Hippocampal formation (tissue), 2 donors: ENCODE data around the gene PGS1.
A peak's percentile ranks its signal among the peaks of the same experiment; 100 is the strongest.
"Not testable (repeated sequence)": the region's sequence is repeated elsewhere in the genome, so short reads cannot be mapped to it uniquely, and the experiment has no call there.

ENCODE experiments used
- DNase-seq, 2 donors: peaks; one replicate each; lab custom pipeline; 2025; lab: John Stamatoyannopoulos, UW

Gene PGS1, protein sequence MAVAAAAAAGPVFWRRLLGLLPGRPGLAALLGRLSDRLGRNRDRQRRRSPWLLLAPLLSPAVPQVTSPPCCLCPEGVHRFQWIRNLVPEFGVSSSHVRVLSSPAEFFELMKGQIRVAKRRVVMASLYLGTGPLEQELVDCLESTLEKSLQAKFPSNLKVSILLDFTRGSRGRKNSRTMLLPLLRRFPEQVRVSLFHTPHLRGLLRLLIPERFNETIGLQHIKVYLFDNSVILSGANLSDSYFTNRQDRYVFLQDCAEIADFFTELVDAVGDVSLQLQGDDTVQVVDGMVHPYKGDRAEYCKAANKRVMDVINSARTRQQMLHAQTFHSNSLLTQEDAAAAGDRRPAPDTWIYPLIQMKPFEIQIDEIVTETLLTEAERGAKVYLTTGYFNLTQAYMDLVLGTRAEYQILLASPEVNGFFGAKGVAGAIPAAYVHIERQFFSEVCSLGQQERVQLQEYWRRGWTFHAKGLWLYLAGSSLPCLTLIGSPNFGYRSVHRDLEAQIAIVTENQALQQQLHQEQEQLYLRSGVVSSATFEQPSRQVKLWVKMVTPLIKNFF

DNA sequence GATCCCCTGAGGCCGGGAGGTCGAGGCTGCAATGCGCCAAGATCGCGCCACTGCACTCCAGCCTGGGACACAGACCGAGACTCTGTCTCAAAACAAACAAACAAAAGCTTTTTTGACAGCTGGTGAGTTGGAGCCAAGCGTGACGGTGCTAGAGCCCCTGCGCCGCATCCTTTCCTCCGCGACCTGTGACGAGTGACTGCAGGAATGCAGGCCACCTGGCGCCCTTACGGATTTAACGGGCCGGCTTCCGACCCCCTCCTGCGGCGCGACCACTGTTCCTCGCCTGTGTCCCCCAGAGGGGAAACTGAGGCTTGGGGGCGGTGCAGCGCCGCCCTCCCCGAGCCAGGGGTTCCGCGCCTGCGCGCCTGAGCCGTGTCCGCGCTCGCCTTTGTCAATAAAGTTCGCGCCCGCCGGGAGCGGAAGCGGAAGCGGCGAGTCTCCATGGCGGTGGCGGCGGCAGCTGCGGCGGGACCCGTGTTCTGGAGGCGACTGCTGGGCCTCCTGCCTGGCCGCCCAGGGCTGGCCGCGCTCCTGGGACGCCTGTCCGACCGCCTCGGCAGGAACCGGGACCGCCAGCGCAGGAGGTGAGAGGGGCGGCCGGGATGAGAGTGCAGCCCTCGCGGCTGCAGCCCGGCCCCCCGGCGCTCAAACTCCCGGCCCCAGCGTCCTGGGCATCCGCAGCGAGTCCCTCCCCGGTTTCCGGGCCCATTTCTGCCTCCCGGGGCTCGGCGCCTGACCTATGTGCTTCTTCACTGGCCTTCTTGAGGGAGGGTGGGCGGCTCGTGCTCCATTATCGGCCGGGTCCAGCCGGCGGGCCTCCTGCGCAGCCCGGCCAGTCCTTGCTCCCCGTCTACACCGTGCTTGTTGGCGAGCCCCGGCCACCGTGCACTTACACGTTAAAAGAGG, at the start of gene PGS1:
Gene PGS1, plus strand, starts transcription at position 425 of the 906 bp plus-strand sequence. Its CDS starts 17 bp downstream, at position 442.
- peak; percentile 54 to 78 for DNase-seq

DNA sequence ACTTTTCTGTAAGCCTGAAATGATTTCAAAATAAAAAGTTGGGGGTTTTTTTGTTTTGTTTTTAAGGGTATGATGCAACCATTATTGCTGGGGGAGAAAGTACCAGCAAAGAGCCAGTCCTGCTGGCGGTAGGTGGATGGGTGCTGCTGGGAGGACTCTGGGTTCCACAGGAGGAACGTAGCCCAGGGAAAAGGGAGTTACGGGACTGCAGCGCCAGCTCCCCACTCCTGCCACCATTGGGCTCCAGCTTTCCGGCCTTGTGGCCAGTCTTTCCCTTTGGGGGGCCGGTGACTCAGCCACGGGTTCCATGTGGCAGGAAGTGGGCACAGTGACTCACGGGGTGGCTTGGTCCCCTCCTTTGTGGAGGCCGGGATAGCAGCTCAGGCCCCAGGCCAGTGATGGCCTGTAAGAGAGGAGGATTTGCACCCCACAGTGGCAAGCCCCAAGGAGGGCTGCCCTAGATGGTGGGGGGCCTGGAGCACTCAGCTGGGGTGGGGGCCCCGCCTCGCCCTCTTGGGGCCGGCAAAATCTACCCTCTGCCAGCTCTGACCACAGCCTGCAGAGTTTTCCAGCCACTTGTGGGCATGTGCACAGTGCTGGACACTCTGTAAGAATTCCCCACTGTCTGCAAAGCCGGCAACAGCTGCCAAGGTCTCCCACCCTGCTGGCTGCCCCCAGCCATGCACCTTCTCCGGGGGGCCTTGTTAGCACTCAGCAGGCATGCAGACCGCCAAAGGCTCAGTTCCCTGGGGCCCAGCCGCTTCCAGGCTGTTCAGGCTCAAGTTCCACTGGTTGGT, 49.0 kb upstream of the PGS1 start:
- DNase-seq: no peak

DNA sequence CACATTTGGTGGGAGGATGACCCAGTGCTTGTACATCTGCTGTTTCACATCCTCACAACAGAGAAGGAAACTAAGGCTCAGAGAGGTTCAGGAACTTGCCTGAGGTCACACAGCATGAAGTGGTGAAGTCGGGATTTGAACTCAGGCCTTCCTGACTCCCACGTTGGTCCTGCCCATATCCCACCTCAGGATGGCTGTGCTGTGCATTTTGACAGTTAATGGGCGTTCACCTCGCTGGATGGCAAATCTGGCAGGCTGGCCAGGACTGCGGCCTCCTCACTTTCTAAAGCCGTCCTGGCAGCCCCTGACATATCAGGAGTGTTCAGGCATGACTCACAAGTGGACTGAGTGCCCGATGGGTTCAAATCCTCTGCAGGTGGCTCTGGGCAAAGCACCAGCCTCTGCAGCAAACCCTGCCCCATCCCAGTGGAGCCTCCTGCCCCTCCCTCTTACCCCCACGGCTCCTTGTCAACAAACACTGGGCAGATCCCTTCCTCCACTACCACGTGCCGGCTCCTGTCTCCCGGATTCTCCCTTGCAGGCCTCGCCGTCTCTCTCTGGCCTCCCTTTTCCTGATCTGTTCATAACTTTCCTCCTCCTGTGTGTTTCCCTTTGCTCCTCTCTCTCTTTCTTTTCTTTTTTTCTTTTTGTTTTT, 47.8 kb upstream of the PGS1 start:
- DNase-seq: no peak

DNA sequence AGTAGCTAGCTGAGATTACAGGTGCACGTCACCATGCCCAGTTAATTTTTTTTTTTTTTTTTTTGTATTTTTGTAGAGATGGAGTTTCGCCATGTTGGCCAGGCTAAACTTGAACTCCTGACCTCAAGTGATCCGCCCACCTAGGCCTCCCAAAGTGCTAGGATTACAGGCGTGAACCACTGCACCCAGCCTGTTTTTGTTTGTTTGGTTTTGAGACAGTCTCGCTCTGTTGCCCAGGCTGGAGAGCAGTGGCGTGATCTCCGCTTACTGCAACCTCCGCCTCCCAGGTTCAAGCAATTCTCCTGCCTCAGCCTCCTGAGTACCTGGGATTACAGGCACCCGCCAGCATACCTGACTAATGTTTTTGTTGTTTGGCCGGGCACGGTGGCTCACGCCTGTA, 47.1 kb upstream of the PGS1 start:
- DNase-seq: not testable (repeated sequence)

- no peak for DNase-seq
Observed at GRCh38 chr17:78332991-78333390, 45.5 kb upstream of the PGS1 start.

GRCh38 chr17:78335209-78335608, 43.2 kb upstream of the PGS1 start:
- DNase-seq: no peak

DNA sequence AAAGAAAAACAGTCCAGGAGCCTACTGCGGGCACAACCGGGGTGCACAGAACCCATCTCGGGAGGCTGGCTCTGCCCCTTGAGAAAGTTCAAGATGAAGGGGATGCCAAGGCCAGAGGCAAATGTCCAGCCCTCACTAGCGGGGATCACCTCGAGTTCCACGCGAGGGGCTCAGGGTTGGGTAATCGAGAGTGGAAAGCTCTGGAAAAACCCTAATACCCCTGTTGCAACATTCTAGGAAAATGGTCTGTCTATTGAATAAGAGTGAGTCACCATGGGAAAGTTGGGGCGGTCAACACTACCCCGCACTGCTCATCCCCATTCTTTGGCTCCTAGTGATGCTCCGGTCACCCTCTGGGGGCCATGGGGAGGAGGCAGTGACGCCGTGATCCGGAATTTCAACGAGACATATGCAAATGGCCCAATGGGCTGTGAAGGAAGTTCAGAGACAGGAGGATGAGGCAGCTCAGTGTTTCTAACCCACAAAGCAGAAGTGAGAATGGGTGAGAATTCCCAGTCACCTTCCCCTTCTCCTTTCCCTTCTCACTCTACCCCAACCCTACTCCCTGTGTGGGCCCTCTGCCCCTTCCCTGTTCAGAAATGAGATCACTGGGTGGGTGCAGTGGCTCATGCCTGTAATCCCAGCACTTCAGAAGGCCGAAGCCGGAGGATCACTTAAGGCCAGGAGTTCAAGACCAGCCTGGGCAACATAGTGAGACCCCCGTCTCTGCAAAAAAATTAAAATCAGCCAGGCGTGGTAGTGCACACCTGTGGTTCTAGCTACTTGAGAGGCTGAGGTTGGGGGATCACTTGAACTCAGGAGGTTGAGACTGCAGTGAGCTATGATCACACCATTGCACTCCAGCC, 41.0 kb upstream of the PGS1 start:
- DNase-seq: no peak

DNA sequence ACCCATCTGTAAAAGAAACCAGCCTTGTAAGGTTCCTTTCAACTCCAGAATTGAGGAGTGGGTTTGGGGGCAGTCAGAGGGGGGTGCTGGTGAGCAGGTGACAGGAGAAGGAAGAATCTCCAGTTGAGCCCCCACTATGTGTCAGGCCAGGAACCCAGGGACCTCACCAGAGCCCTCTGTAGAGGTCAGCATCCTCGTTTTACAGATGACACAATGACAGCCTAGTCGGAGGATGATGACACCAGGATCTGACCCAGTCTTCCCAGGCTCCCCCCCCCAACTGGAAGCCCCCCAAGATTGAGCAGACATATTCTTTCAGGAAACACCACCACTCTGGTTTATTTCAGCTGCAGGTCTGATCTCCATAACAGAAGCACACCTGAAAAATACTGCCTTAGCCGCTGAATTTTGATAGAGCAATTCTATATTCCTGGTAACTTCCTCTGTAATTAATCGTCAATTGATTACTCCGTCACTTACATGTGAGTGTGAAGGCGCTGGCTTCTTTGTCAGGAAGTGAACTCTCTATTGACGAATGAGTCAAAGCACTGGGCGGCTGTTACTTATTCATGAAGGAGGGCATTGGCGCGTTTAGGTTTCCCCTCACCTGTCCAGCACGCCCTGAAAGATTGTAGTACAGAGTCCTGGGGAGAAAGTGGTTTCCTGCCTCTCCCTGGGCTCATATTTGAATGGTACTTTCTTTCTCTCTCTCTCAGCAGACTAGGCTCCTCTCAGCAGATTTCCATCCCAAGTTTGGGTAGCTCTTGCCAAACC, 39.8 kb upstream of the PGS1 start:
- DNase-seq: no peak

GRCh38 chr17:78340183-78340955, 38.1 kb upstream of the PGS1 start:
- DNase-seq: no peak

DNA sequence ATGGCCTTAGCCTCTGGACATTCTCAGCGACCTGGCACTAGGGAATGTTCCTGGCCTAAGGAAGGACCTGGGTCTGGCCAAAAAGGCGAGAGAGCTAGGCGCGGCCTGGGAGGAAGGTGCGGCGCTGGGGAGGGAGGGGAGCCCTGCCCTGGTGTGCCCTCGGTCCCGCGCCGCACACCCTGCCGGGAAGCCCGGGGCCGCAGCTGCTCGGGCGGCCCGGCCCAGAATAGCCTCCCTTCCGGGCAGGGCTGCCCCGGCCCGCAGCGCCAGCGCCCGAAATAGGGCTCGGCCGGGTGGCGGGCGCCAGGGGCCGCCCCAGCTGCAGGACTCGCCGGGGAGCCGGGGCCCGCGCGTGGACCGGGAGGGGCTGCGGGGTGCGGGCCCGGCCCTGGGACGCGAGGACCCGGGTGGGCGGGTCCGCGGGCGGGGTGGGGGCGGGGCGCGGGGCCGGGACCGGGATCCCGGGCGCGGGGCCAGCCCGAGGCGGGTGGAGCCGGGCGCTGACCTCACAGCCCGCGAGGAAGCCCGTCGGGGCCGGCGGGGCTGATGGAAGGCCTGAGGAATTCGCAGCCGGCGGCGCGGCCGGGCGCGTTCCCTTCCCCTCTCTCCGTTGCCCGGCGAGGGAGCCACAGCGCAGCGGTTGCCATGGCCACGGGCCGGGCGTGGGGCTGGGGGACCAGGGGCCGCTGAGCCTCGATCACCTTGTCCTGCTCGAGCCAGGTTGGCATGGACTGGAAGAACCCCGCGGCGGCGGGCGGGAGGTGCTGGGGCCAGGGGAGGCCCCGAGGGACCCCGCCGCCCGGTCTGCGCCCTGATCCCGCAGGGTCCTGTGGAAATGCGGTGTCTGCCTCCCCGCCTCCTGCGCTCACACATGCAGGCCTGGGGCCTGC, 36.6 kb upstream of the PGS1 start:
- peak; percentile 73 to 74 for DNase-seq

DNA sequence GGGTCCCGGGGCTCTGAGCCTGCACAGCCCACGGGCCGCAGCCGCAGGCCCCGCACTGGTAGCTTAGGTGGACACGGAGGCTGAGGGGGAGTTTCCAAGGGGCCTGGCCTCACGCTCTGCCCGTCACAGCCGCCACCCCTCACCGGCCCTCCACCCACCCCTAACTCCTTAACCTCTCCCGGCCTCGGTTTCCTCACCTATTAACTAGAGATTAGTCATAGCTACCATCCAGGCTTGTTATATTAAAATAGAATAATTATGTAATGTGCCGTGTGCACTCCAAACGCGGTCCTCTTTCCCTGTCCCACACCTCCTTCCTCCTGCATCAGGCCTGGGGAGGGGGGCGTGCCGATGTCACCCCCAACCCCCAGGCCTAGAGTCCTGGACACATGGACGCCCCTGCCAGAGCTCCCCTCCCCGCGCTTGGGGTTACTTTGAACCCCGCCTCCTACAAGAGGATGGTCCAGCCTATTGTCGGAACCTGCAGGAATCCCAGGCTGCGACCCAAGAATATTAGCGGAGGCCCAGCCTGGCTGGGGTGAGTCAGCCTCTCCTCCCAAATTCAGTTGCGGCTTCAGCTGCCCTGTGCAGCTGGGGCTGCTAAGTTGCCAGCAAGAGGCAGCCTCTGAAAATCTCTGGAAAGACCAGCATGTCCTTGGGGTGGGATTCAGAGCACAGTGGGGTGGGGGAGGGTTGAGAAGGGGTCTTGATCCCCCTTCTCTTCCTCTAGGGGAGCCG, 35.8 kb upstream of the PGS1 start:
- peak in 1 of 2 donors; percentile 4 for DNase-seq

- DNase-seq: no peak
Observed at GRCh38 chr17:78343187-78343542, 35.3 kb upstream of the PGS1 start.

DNA sequence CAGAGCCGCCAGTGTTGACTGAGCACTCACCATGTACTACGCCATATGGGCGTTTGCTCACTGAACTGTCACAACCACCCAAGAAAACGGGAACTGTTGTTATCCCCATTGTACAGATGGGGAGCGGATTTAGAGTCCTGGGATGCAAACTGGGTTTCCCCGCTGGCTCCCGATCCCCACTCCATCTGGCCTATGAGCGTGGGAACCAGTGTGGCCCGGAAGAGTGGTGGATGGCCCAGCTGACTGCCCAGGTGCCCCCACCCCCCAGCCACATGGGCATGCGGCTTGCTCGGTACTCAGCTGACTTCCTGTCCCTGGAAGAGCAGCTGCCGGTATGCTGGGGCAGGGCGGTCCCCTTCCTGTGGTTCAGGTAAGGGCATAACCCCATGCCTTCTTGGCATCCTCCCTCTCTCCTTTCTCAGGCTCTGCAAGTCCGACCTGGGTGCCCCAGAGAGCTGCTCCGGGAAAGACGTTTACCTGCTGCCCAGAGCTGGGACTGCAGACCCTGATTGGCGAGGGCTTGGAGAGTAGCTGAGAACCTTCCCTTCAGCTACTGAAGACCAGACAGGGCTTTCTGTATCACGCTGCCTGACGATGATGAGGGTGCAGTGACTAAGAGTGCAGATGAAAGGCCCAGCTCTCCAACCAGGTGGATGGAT, 34.8 kb upstream of the PGS1 start:
- DNase-seq: no peak

DNA sequence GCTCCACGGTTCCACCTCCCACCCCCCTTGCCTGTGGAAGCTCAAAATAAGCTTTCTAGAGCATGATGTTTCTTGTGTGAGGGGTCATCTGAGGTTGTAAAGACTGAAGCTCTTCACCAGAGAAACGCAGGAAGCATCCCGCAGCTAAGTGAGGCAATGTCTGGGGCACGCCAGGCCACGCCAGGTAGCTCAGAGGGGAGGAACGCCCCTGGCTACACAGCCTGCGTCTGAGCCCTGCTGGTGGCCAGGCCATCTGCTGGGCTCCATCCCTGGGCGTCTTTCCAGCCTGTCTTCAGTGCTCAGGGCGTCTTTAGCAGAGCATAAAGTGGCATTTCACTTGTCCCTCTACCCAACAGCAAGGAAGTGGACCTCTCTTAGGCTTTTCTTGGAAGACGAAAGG, 33.8 kb upstream of the PGS1 start:
- no peak for DNase-seq

DNA sequence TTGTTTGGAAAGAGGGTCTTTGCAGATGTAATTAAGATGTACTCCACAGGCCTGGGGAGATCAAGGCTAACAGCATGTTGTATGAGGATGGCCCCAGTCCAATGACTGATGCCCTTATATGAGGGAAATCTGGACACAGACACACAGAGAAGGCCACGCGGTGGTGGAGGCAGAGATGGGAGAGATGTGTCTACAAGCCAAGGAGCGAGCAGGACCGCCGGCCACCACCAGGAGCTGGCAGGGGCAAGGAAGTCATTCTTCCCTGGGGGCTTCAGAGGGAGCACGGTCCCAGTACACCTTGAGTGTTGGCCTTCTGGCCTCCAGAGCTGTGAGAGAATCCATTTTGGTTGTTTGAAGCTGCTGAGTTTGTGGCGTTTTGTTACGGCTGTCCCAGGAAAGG, 33.3 kb upstream of the PGS1 start:
- no peak for DNase-seq

GRCh38 chr17:78345791-78346494, 32.5 kb upstream of the PGS1 start:
- DNase-seq: no peak
